Activated T-cell treated with anti-CD3 and anti-CD28 coated beads, Interleukin-2, amount 50 U/mL, for 1 hour (primary cell): ENCODE measurements around the gene GTSE1.
A peak's percentile ranks its signal among the peaks of the same experiment; 100 is the strongest.
"Not testable (repeated sequence)": the region's sequence is repeated elsewhere in the genome, so short reads cannot be mapped to it uniquely, and the experiment has no call there.

ENCODE experiments used
- DNase-seq: peaks from one replicate; pipeline ENCODE4 v3.0.0-alpha.2; 2020

The GTSE1 gene, protein sequence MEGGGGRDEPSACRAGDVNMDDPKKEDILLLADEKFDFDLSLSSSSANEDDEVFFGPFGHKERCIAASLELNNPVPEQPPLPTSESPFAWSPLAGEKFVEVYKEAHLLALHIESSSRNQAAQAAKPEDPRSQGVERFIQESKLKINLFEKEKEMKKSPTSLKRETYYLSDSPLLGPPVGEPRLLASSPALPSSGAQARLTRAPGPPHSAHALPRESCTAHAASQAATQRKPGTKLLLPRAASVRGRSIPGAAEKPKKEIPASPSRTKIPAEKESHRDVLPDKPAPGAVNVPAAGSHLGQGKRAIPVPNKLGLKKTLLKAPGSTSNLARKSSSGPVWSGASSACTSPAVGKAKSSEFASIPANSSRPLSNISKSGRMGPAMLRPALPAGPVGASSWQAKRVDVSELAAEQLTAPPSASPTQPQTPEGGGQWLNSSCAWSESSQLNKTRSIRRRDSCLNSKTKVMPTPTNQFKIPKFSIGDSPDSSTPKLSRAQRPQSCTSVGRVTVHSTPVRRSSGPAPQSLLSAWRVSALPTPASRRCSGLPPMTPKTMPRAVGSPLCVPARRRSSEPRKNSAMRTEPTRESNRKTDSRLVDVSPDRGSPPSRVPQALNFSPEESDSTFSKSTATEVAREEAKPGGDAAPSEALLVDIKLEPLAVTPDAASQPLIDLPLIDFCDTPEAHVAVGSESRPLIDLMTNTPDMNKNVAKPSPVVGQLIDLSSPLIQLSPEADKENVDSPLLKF

GRCh38 chr22:46296257-46297150 lies at the start of gene GTSE1:
GTSE1 (plus strand) TSS chr22:46296870; CDS start chr22:46297401, 531 bp downstream.
- peak; percentile 94 for DNase-seq

GRCh38 chr22:46247443-46247975 lies 49.2 kb upstream of the GTSE1 start:
- no peak for DNase-seq

DNA sequence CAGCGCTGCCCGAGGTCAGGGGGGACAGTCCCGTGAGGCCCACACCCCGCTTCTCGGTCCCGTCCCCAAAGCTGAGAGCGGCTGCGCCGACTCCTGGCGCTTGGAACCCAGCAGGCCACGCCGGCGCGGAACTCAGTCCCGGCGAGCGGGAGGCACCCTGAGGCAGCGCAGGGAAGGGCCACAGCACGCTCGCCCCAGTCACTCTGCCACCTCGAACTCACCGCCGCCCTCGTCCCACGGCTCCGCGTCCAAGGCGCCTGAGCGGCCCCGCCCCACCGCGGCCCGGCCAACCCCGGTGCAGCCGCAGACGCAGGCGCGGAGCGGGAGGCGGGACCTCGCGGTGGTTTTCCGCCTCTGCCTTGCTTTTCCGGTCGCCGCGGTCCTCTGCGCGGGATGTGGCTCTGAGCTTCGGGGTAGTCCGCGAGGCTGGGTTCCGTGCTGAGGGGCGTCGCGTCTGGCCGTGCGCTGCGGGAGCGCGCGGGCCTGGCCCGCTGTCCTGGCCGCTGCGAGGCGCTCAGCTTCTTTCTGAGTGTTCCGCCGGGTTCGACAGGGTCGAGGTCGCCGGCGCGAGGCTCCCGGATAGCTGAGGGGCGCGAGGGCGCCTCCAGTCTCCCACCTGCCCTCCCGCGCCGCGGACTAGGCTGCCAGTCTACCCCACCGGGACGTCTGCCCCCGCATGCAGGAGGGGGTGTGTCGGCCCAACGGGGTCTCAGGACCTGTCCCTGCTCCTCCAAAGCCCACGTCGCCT lies 46.5 kb upstream of the GTSE1 start, which contains the start of gene CDPF1:
Gene CDPF1, minus strand, starts transcription at position 259 of the 748 bp plus-strand sequence. CDS start 2,009 bp downstream, outside the sequence.
- DNase-seq, result peak; percentile 95

DNA sequence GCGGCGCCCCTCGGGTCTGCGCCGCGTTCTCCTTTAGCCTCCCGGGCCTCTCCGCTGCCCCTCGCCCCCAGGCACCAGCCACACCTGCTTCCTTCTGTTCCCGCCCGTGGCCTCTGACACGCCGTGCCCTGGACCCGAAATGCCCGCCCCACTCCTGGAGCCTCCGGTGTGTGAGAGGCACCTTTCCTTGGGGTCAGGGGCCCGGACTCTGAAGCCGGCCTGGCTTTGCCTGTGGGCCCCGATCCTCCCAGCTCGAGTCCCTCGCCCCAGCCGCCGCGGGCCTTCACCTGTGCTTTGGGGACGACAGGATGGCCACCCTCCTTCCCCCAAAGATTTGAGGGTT lies 45.9 kb upstream of the GTSE1 start:
- no peak for DNase-seq

DNA sequence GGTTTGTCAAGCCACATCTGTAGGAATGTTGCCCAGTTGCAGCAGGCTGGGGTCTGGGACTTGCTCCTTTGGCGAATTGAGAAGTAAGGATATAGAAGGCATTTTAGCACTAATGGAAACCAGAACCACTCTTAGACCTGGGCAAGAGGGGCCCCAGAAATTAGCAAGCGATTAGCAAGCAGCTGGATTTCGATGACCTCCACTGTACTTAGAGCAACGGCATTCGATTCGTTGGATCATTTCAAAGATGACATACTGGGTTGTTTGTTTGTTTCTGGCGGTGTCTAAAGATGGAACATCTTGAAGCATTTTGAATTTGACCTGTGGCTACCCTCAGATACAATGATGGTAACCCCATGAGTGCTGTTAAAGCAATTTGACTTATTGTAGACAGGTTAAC lies 45.4 kb upstream of the GTSE1 start:
- DNase-seq, result no peak

GRCh38 chr22:46251816-46252380 lies 44.8 kb upstream of the GTSE1 start:
- DNase-seq, result no peak

DNA sequence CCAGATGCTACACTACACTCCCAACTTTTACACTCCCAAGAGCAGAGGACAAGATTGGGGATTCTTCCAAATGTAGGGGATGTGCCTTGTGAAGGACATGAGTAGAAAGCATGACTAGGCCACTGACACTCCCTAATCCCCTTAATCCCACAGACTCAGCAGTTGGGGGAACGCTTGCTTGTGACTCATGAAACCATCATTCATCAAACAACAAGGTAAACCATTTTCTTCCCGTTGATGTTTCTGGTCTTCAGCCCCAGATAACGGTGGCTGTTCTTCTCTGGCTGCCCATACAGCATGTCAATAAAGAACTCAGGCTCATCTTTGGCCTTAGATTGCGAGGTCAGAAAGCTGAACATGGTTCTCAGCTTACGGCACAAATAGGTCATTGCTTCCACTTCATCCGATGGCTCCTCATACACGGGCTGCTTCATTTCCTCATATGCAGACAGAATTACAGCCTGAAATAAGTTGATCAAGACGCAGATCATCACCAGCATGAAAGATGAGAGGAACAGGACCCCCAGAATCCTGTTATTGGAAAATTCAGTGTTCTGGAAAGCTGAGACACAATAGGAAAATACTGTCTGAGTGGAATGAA lies 40.2 kb upstream of the GTSE1 start:
- DNase-seq, result no peak

GRCh38 chr22:46259374-46259773 lies 37.3 kb upstream of the GTSE1 start:
- DNase-seq, result no peak

DNA sequence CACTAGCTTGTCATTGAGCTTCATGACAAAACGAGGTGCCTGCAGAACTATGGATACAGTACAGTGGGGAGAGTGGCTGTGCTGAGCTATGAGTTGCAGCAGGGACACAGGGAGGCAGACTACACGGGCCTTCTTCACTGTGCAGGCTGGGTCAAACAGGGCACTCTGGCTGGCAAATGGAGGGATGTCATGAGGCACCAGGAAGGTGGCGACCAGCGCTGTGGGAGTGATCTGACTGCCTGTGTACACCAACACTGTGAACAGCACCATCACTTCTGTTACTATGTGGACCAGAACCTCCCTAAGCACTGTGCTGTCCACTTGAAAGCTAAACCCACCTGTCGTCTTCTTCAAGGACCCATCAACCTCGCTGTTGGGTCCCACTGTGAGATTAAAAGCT lies 36.6 kb upstream of the GTSE1 start:
- DNase-seq, result no peak

DNA sequence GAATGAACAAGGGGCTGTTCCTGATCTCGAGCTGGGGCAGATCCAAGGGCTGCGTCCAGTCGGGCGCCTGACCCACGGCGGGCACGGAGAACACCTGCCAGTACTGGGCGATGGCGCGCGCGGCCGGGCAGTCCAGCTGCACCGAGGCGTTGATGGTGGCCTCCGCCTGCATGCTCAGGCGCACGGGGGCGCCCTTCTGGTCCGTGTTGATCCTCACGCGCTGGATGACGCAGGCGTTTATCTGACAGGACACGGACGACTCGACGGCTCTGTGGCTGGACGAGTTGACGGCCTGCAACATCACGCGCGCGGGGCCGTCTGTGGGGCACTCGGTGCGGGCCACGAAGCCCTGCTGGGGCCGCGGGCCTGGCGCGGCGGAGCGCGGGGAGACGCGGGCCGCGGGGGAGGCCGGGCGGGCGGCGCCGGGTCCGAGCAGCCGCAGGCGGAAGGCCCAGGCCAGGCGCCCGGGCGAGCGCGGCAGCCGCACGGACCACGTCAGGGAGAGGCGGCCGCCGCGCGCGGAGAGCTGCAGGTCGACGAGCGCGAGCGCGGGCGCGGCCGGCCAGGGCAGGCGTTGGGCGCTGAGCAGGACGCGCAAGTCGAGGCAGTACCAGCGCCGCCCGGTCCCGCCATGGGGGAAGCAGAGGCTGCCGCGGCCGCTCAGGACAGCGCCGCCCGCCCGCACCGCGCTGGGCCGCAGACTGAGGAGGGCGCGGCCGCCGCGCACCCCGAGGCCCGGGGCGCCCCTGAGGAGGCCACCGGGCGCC lies 34.0 kb upstream of the GTSE1 start:
- peak; percentile 29 for DNase-seq

GRCh38 chr22:46263216-46263590 lies 33.5 kb upstream of the GTSE1 start, which contains the start of gene PKDREJ:
PKDREJ (minus strand) TSS chr22:46263343; CDS start chr22:46263322, 21 bp downstream.
- DNase-seq, result no peak

DNA sequence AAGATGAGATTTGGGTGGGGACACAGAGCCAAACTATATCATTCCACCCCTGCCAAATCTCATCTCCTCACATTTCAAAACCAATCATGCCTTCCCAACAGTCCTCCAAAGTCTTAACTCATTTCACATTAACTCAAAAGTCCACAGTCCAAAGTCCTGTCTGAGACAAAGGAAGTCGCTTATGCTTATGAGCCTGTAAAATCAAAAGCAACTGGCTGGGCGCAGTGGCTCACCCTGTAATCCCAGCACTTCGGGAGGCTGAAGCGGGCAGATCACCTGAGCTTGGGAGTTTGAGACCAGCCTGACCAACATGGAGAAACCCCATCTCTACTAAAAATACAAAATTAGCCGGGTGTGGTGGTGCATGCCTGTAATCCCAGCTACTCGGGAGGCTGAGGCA lies 32.1 kb upstream of the GTSE1 start:
- not testable (repeated sequence) for DNase-seq

GRCh38 chr22:46265627-46266026 lies 31.0 kb upstream of the GTSE1 start:
- DNase-seq, result not testable (repeated sequence)

DNA sequence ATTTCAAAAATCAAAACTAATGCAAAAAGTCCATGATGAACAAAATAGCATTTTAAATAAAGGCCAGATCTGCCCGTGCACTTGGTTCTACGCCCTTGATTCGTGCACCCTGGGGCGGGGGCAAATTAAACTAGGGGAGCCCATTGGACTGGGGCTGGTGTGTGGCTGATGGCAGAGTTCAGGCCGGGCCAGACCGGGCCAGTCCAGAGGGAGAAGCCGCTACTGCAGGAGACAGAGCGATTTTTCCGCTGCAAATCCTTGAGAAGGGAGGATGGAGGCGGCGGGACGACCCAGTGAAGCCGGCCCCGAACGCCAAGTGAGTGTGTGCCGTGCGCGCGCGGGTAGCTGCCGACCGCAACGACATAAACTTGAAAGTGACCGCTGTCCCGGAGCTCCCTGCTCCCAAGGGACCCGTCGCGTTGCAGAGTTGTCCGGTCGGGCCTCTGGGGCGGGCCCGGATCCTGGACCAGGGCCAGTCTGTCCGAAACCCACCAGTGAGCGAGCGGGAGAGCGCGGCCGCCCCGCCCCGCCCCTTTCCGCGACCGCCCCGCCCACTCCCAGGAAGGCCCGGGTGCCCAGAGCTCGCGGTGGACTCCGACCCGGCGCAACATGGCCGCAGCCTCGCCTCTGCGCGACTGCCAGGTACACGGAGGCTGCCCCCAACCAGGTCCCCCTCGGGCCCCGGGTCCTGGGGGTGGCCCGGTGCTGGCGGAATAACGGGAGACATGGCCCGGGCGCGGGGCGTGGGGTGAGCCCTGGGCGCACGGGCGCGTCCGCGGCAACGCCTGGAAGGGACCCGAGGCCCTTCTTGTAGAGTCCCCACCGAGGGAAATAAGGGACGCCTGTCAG lies 29.0 kb upstream of the GTSE1 start, which contains the start of gene TTC38:
Gene TTC38, plus strand, starts transcription at position 578 of the 849 bp plus-strand sequence. Its CDS starts 32 bp downstream, at position 610.
- peak; percentile 66 for DNase-seq

DNA sequence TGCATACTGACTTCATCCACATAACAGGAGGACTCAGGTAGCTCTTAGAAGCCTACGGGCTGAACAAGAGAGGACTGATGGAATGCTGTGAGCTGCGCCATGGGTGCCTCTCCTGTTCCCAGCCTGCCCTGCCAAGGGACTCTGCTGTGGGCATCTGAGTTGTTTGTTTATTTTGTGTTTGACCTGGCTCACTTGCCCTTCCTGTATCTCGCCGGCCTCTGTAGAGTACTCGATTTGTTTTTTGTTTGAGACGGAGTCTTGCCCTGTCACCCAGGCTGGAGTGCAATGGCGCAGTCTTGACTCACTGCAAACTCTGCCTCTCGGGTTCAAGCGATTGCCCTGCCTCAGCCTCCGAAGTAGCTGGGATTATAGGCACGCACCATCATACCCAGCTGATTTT lies 27.1 kb upstream of the GTSE1 start:
- no peak for DNase-seq

DNA sequence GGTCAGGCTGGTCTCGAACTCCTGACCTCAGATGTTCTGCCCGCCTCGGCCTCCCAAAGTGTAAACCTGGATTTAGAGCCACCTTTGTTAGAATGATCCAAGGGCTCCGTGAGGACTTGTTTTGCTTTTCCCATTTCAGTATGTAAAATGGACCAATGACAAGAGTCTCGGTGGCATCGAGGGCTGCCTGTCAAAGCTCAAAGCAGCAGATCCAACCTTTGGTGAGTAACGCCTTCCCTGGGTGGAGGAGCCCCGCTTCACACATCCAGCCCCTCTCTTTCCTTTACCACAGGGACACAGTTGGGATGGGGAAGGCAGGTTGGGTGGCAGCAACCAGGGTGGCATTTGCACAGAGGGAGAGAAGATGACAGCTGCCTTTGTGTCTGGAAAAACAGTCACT lies 24.5 kb upstream of the GTSE1 start:
- DNase-seq, result no peak

DNA sequence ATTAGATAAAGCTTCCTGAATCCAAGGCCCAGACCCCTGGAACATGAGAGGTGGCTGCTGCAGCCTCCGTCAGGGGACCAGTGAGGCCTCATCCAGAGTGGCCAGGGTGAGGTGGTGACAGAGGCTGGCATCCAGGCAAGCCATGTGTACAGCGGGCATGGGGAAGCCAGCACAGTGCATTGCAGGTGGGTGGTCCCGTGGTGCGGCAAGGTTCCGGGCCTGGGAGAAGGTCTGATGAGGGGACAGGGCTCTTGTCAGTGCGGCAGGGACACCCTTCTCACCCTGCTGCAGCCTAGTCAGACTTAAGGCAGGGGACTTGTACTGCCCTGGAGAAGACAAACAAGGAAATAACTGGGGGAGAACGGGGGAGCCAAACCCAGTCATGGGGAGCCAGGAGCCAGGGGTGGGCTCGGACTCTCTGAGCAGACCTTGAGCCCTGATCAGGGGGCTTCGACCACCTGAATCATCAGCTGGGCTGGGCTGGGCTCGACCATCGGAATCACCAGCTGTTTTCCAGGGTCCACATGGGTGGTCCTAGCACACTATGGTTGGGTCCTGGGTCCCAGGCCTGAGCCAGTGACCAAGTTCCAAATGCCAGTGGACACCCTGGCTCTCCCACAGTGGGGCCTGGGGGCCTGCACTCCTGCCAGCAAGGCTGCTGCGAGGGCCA lies 23.8 kb upstream of the GTSE1 start:
- no peak for DNase-seq

- no peak for DNase-seq
These were observed 23.1 kb upstream of the GTSE1 start for GRCh38 chr22:46273432-46274148.
